K562 (cell line): ENCODE data around the gene GMEB2. TPM values are rescaled to one million over a fixed set of nuclear protein-coding genes. Genes with fewer than 3 reads are reported as not detected.

ENCODE experiments used
- ATAC-seq: fragments of 200-7000 bp; cut with Tn5 transposase; 3 replicates; pipeline ENCODE4 v1.9.1; 2020; ENCODE audit warnings: moderate library complexity
- BruUV-seq: library from RNA; stranded (reverse); fragments of 400-500 nt; replicated peaks from 2 replicates; lab custom pipeline; 2021; lab: Mats Ljungman, UMichigan
- CTCF ChIA-PET: fragments of 300-600 bp; formaldehyde crosslinking; extraction: SDS; loops from one replicate; lab custom pipeline; 2021; ENCODE audit warnings: low intra/inter-chr PET ratio; lab: Yijun Ruan, JAX
- POLR2A ChIA-PET: fragments of 300-600, 350-650 bp; sonication (Branson Sonifier 250); formaldehyde crosslinking; extraction: SDS; loops from one replicate; lab custom pipeline; 2021; ENCODE audit warnings: antibody characterized with exemption, inconsistent platforms; lab: Yijun Ruan, JAX
- DNase-seq, 4 experiments: peaks; one replicate each; pipeline versions ENCODE4 v3.0.0 to v3.0.0-alpha.2; 2011 to 2018; ENCODE audit warnings: low spot score in 3 of 4, mixed read lengths in 3 of 4; ENCODE audit errors: extremely low read depth in 1 of 4
- FAIRE-seq: peaks from 2 replicates; lab custom pipeline; 2011; peaks lifted over from hg19 to GRCh38; lab: Jason Lieb, UNC
- H2AFZ ChIP-seq: 2 replicates; pipeline ENCODE4 v1.6.0; 2011; ENCODE audit warnings: low read depth, low read length, control low read depth, inconsistent platforms
- H3K27ac ChIP-seq: fragments of 200-600 bp; 3 replicates; pipeline ENCODE4 v1.8.0; 2011; ENCODE audit warnings: low read depth, mild to moderate bottlenecking, control low read depth, inconsistent platforms, low read length, moderate library complexity, mixed read lengths; ENCODE audit errors: extremely low read depth
- H3K27me3 ChIP-seq, 2 experiments: fragments of 300-600 bp in 1 of 2; 2 replicates in 1 of 2; 3 replicates in 1 of 2; pipeline versions ENCODE4 v1.6.0 to v1.8.0; 2011; ENCODE audit warnings: inconsistent platforms in 2 of 2, low read length in 2 of 2, mild to moderate bottlenecking in 1 of 2, mixed read lengths in 1 of 2, moderate library complexity in 1 of 2; ENCODE audit not compliant: control insufficient read depth in 2 of 2, insufficient read depth in 2 of 2
- H3K36me3 ChIP-seq: fragments of 300-600 bp; 3 replicates; pipeline ENCODE4 v1.8.0; 2011; ENCODE audit warnings: mild to moderate bottlenecking, low read length, inconsistent platforms; ENCODE audit not compliant: control insufficient read depth, insufficient read depth
- H3K4me1 ChIP-seq, 2 experiments: fragments of 200-600 bp in 1 of 2; replicated peaks in 1 of 2; 2 replicates in 1 of 2; 3 replicates in 1 of 2; pipeline versions ENCODE4 v1.5.1 to v1.8.0; 2011; ENCODE audit warnings: inconsistent platforms in 2 of 2, low read length in 2 of 2, mild to moderate bottlenecking in 1 of 2, mixed read lengths in 1 of 2, moderate library complexity in 1 of 2; ENCODE audit not compliant: control insufficient read depth in 2 of 2, insufficient read depth in 2 of 2
- H3K4me2 ChIP-seq: 2 replicates; pipeline ENCODE4 v1.6.1; 2011; ENCODE audit warnings: low read length, control low read depth, inconsistent platforms, mixed read lengths; ENCODE audit not compliant: insufficient read depth
- H3K4me3 ChIP-seq: fragments of 200-600 bp; sonication (generic), shearing (Covaris generic); 2 replicates; pipeline ENCODE4 v1.5.1; 2016; ENCODE audit warnings: control low read depth, inconsistent platforms
- H3K79me2 ChIP-seq: fragments of 200-600 bp; 3 replicates; pipeline ENCODE4 v1.8.0; 2011; ENCODE audit warnings: low read length, inconsistent platforms; ENCODE audit not compliant: control insufficient read depth, insufficient read depth
- H3K9ac ChIP-seq, 2 experiments: 2 replicates each; pipeline versions ENCODE4 v1.6.0 to v1.6.1; 2011; ENCODE audit warnings: low read depth in 2 of 2, low read length in 2 of 2, control low read depth in 1 of 2, inconsistent platforms in 1 of 2, mild to moderate bottlenecking in 1 of 2, mixed read lengths in 1 of 2; ENCODE audit not compliant: insufficient read depth in 1 of 2
- H3K9me1 ChIP-seq: one replicate; pipeline ENCODE4 v1.6.0; 2011; ENCODE audit warnings: inconsistent platforms, mild to moderate bottlenecking, low read length, moderate library complexity; ENCODE audit not compliant: control insufficient read depth, insufficient read depth
- H3K9me3 ChIP-seq: replicated peaks from 2 replicates; pipeline ENCODE4 v1.5.1; 2011; ENCODE audit warnings: low read depth, low read length, inconsistent platforms; ENCODE audit not compliant: control insufficient read depth, insufficient read depth
- H4K20me1 ChIP-seq: replicated peaks from 2 replicates; pipeline ENCODE4 v1.6.1; 2011; ENCODE audit warnings: low read length, inconsistent platforms, mixed read lengths; ENCODE audit not compliant: control insufficient read depth, insufficient read depth
- POLR2H ChIP-seq: IDR thresholded peaks from 2 replicates; pipeline ENCODE4 v1.6.1; 2016; ENCODE audit warnings: missing genetic modification characterization, low read depth, mild to moderate bottlenecking, control low read depth, missing compliant biosample characterization, moderate library complexity
- TBL1XR1 ChIP-seq, 2 experiments: IDR thresholded peaks; 2 replicates each; pipeline ENCODE4 v1.6.1; 2012; ENCODE audit warnings: improper control_type of control experiment in 2 of 2, low read length in 2 of 2, mild to moderate bottlenecking in 1 of 2
- WGBS: fragments of 100-300 bp; shearing (Covaris generic); methylation state at CpG from one replicate; pipeline ENCODE4 v1.1.6; 2016; ENCODE audit warnings: low coverage, mixed read lengths; ENCODE audit not compliant: insufficient coverage; ENCODE audit errors: missing lambda C conversion rate; 5-methylcytosine and 5-hydroxymethylcytosine counted together
- in situ Hi-C: fragments of 300-500 bp; cut with MboI; formaldehyde crosslinking; loops from 4 replicates; pipeline ENCODE4 v1.15.0; 2018; ENCODE audit warnings: inconsistent platforms, mixed read lengths
- intact Hi-C: fragments of 100-400 bp; cut with micrococcal nuclease; formaldehyde crosslinking; loops from 2 replicates; pipeline ENCODE4 v1.14.2; 2022
- polyA plus RNA-seq, 8 experiments: library from polyadenylated mRNA; depleted of rRNA in 4 of 8; stranded (reverse) in 5 of 8; unstranded in 3 of 8; fragments of >200 nt; fragmentation: Nextera tagmentation in 2 of 8; fragmentation: Illumina TruSeq in 1 of 8; extraction: Ambion mirVana in 2 of 8; extraction: Trizol in 1 of 8; gene quantifications; 2 replicates each; pipeline versions ENCODE4 v1.2.1 to v1.2.3, GENCODE V29; 2011 to 2014; ENCODE audit warnings: inconsistent platforms in 1 of 8, missing spikeins in 1 of 8
- total RNA-seq, 7 experiments: library from RNA; depleted of rRNA in 6 of 7; stranded (reverse); fragments of >200 nt in 6 of 7; fragmentation: Illumina TruSeq in 2 of 7; extraction: Trizol in 2 of 7; gene quantifications; 2 replicates each; pipeline versions ENCODE4 v1.2.1 to v1.2.3, GENCODE V29; 2011 to 2021; ENCODE audit warnings: low replicate concordance in 1 of 7
- TF ChIP-seq, protein P1 (sequence below): fragments of 250-450 bp; sonication (Bioruptor Pico); IDR thresholded peaks from 2 replicates; pipeline ENCODE4 v1.5.0; 2021; ENCODE audit warnings: mild to moderate bottlenecking, borderline replicate concordance

Gene GMEB2
- total and polyA plus RNA-seq, 9 of the 15 experiments (the other 6 are each of a cell fraction or from before 2014, with no cell fraction given) = 0.03 to 13.9 (median 6.3) TPM

DNA sequence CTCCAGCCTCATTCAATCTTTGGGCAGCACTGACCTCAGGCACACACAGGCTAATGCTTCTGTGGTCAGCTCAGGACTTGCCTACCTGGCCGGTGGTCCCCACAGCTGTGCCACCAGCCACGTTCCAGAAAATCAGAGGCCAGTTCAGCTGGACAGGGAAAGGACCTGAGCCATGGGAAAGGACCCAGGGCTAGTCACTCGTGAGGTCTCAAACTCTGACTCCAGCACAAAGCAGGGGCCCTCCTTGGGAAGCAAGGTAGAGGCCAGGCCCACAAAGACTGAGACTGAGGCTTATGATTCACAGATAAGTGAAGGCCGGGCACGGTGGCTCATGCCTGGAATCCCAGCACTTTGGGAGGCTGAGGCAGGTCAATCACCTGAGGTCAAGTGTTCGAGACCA is 30.5 kb downstream of the GMEB2 start:
- ATAC-seq (no peak), FAIRE-seq (no peak), DNase-seq (no peak)
- Histone ChIP-seq H3K9ac (peak overlapping the region in 1 of 2 experiments; percentile 7; a peak in 1 of 4 replicates), H3K9me1 (peaks cover 9% of the 10 kb centered on the region), H3K27me3 (no peaks in the 10 kb centered on the region), H3K4me3 (no peak overlapping the region), H3K4me2 (no peak overlapping the region), H2AFZ (no peak overlapping the region), H3K27ac (no peak overlapping the region), H4K20me1 (no peaks in the 10 kb centered on the region), H3K36me3 (peaks cover 51% of the 10 kb centered on the region; the same call in 2 of the 3 replicates), H3K9me3 (no peaks in the 10 kb centered on the region), H3K4me1 (peaks cover 0 to 10% of the 10 kb centered on the region in 2 experiments; a peak in 2 of 5 replicates), H3K79me2 (no peaks in the 10 kb centered on the region)
- ChIA-PET CTCF (no interaction called here), POLR2A (interaction anchor here (0.5 to 0.6 kb wide), 2 partner anchors 14 to 22 kb away, joined by 3 read pairs; no protein-coding TSS in a partner anchor)
- intact Hi-C loops = no loop called here
- in situ Hi-C loops = no loop called here
- 67% methylated on average over 6 of the region's 6 CpGs for WGBS
- no peak for TF ChIP-seq TBL1XR1 (IDR thresholded peaks at IDR 0.05; ENCODE audit: low read length in 2 of 2)
- BruUV-seq = no TSS peak

- WGBS = 85% methylated on average over 25 of the region's 30 CpGs
- Histone ChIP-seq H3K9ac (peak overlapping the region in 1 of 2 experiments; percentile 45; a peak in 2 of 4 replicates), H3K4me2 (no peak overlapping the region), H4K20me1 (no peaks in the 10 kb centered on the region), H2AFZ (no peak overlapping the region), H3K79me2 (no peaks in the 10 kb centered on the region), H3K27me3 (no peaks in the 10 kb centered on the region), H3K9me3 (no peaks in the 10 kb centered on the region), H3K4me3 (no peak overlapping the region), H3K27ac (no peak overlapping the region), H3K36me3 (peaks cover 49% of the 10 kb centered on the region; the same call in 2 of the 3 replicates), H3K4me1 (peaks cover 0 to 10% of the 10 kb centered on the region in 2 experiments; a peak in 2 of 5 replicates), H3K9me1 (peaks cover 9% of the 10 kb centered on the region)
- no TSS peak for BruUV-seq
- no peak for ATAC-seq
- TF ChIP-seq, protein P1, sequence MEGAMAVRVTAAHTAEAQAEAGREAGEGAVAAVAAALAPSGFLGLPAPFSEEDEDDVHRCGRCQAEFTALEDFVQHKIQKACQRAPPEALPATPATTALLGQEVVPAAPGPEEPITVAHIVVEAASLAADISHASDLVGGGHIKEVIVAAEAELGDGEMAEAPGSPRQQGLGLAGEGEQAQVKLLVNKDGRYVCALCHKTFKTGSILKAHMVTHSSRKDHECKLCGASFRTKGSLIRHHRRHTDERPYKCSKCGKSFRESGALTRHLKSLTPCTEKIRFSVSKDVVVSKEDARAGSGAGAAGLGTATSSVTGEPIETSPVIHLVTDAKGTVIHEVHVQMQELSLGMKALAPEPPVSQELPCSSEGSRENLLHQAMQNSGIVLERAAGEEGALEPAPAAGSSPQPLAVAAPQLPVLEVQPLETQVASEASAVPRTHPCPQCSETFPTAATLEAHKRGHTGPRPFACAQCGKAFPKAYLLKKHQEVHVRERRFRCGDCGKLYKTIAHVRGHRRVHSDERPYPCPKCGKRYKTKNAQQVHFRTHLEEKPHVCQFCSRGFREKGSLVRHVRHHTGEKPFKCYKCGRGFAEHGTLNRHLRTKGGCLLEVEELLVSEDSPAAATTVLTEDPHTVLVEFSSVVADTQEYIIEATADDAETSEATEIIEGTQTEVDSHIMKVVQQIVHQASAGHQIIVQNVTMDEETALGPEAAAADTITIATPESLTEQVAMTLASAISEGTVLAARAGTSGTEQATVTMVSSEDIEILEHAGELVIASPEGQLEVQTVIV (CRISPR knock-in tag) = no peak
- no peak for TF ChIP-seq POLR2H (tag)
- no peak for DNase-seq
- in situ Hi-C loops (no loop called here), intact Hi-C loops (no loop called here)
- FAIRE-seq = no peak
- ChIA-PET CTCF (no interaction called here), POLR2A (interaction anchor here (0.5 to 1.2 kb wide), 3 partner anchors 11 to 23 kb away, joined by 3 to 4 read pairs (median 3); no protein-coding TSS in a partner anchor)
Measured at GRCh38 chr20:63595416-63596127, 31.3 kb downstream of the GMEB2 start.
